Measurements from ENCODE around the gene DIP2A.

The DIP2A gene

DNA sequence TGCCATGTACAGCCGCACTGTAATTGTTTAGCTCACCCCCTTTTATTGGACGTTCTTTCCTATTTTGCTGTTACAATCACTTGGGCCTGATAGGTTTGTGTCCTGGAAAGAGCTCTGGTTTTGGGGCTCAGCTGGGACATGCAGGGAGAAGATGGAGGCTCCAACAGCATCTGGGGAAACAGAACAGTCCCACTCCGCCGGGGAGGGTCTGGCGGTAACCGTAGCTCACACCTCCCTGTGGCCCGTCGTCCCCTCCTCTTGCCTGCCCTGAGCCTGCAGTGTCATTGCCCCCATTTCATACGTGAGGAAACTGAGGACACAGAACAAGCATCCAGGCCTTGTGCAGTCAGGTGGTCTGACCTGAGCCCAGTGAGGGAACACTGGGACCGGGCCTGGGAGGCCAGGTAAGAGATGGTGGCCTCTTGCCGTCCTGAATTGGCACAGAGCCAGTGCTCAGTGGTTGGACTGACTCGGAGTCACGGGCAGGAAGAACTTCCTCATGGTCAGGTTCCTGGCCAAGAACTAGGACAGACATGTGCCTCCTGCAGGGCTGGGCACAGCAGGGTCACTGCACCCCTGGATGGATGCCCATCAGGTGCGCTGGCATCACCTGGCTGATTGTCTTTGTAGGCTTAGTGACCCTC, 104.4 kb downstream of the DIP2A start:
- TF ChIP-seq, protein P1, sequence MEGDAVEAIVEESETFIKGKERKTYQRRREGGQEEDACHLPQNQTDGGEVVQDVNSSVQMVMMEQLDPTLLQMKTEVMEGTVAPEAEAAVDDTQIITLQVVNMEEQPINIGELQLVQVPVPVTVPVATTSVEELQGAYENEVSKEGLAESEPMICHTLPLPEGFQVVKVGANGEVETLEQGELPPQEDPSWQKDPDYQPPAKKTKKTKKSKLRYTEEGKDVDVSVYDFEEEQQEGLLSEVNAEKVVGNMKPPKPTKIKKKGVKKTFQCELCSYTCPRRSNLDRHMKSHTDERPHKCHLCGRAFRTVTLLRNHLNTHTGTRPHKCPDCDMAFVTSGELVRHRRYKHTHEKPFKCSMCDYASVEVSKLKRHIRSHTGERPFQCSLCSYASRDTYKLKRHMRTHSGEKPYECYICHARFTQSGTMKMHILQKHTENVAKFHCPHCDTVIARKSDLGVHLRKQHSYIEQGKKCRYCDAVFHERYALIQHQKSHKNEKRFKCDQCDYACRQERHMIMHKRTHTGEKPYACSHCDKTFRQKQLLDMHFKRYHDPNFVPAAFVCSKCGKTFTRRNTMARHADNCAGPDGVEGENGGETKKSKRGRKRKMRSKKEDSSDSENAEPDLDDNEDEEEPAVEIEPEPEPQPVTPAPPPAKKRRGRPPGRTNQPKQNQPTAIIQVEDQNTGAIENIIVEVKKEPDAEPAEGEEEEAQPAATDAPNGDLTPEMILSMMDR (IDR thresholded peaks at IDR 0.05; ENCODE audit: low read length, missing control alignments), result no peak
- DNase-seq (ENCODE audit: low read depth), result no peak
- H3K4me3 ChIP-seq (replicated peaks; ENCODE audit: low read depth, low read length), result no peak overlapping the region

- no peak for DNase-seq (ENCODE audit: low read depth)
- no peak overlapping the region for H3K4me3 ChIP-seq (replicated peaks; ENCODE audit: low read depth, low read length)
- TF ChIP-seq, protein P1 (IDR thresholded peaks at IDR 0.05; ENCODE audit: low read length, missing control alignments), result no peak
Observed at GRCh38 chr21:46564391-46564790, 105.7 kb downstream of the DIP2A start.

- no peak for DNase-seq (ENCODE audit: low read depth)
- TF ChIP-seq, protein P1 (IDR thresholded peaks at IDR 0.05; ENCODE audit: low read length, missing control alignments), result no peak
- H3K4me3 ChIP-seq (replicated peaks; ENCODE audit: low read depth, low read length), result no peak overlapping the region
Observed at GRCh38 chr21:46567348-46567747, 108.7 kb downstream of the DIP2A start.

- TF ChIP-seq, protein P1 (IDR thresholded peaks at IDR 0.05; ENCODE audit: low read length, missing control alignments), result no peak
- no peak overlapping the region for H3K4me3 ChIP-seq (replicated peaks; ENCODE audit: low read depth, low read length)
- no peak for DNase-seq (ENCODE audit: low read depth)
Observed at GRCh38 chr21:46568562-46568961, 109.9 kb downstream of the DIP2A start.

DNA sequence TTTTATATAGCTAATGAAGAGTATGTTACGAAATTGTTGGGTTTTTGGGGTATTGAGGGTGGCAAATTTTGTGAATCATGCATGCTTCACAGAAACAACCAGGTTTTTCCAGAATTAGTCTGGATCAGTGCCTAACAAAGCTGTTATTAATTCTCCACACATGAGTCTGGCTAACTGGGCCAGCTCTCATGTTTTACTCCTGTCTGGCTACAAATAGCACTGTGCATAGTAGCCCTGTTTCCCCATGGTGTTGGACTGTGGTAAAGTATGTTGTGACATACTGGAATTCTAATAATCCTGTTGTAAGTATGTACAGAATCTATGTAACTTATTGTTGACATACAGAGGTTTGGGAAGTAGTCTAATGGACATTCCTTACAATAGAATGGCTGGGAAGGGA, 110.4 kb downstream of the DIP2A start:
- DNase-seq (ENCODE audit: low read depth), result no peak
- TF ChIP-seq, protein P1 (IDR thresholded peaks at IDR 0.05; ENCODE audit: low read length, missing control alignments), result no peak
- no peak overlapping the region for H3K4me3 ChIP-seq (replicated peaks; ENCODE audit: low read depth, low read length)

DNA sequence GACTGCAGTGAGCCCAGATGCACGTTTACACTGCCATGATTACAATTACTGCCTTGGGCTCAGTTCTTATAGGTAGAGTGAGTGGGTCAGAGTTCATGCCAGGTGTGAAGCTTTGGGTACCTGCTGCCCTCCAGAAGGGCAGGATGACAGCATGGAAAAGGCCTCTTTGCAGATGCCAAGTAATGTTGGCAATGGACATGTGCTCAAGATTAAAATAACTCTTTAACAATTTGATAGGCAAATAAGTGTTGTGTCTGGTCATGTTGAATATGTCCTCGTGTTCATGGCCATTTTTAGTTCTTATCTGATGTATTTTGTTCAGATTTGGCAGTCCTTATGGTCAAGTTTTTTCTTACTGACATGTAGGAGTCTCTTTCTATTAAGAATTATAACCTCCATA, 111.4 kb downstream of the DIP2A start:
- no peak overlapping the region for H3K4me3 ChIP-seq (replicated peaks; ENCODE audit: low read depth, low read length)
- no peak for DNase-seq (ENCODE audit: low read depth)
- TF ChIP-seq, protein P1 (IDR thresholded peaks at IDR 0.05; ENCODE audit: low read length, missing control alignments), result no peak

DNA sequence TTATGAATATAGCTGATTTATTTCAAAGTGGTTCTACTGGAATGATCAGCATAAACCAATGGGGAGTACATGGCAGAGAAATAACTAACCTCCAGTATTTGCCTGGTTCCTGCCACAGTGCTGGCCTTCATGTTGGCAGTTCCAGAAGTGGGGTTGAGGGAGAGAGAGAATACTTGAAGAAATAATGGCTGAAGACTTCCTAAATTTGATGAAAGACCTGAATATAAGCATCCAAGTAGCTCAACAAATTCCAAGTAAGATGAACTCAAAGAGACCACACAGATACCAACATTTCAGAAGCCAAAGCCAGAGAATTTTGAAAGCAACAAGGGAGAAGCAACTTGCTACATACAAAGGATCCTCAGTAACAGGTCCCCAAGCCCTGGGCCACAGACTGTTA, 111.9 kb downstream of the DIP2A start:
- TF ChIP-seq, protein P1 (IDR thresholded peaks at IDR 0.05; ENCODE audit: low read length, missing control alignments), result no peak
- no peak for DNase-seq (ENCODE audit: low read depth)
- no peak overlapping the region for H3K4me3 ChIP-seq (replicated peaks; ENCODE audit: low read depth, low read length)

Data from fibroblast of pulmonary artery (primary cell).